ENCODE data around the gene DNAAF1.

DNAAF1 gene

DNA sequence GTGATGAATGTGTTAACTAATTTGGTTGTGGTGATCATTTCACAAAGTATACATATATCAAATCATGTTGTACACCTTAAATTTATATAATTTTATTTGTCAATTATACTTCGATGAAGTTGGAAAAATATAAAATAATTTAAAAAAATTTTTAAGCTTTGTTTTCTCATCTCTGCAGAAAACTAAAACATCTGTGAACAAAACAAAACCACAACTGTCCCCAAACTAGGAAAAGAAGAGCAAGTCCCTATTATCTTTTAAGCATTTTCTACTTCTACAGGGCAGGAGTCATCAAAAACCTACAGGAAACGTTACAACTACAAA, 6.6 kb upstream of the DNAAF1 start:
- DNase-seq (ENCODE audit: low read depth), result no peak
- no peak overlapping the region for H3K4me3 ChIP-seq (ENCODE audit: low read length)
- TF ChIP-seq, protein P1, sequence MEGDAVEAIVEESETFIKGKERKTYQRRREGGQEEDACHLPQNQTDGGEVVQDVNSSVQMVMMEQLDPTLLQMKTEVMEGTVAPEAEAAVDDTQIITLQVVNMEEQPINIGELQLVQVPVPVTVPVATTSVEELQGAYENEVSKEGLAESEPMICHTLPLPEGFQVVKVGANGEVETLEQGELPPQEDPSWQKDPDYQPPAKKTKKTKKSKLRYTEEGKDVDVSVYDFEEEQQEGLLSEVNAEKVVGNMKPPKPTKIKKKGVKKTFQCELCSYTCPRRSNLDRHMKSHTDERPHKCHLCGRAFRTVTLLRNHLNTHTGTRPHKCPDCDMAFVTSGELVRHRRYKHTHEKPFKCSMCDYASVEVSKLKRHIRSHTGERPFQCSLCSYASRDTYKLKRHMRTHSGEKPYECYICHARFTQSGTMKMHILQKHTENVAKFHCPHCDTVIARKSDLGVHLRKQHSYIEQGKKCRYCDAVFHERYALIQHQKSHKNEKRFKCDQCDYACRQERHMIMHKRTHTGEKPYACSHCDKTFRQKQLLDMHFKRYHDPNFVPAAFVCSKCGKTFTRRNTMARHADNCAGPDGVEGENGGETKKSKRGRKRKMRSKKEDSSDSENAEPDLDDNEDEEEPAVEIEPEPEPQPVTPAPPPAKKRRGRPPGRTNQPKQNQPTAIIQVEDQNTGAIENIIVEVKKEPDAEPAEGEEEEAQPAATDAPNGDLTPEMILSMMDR (IDR thresholded peaks at IDR 0.05; ENCODE audit: insufficient read depth, low read depth, low read length, missing control alignments), result no peak

DNA sequence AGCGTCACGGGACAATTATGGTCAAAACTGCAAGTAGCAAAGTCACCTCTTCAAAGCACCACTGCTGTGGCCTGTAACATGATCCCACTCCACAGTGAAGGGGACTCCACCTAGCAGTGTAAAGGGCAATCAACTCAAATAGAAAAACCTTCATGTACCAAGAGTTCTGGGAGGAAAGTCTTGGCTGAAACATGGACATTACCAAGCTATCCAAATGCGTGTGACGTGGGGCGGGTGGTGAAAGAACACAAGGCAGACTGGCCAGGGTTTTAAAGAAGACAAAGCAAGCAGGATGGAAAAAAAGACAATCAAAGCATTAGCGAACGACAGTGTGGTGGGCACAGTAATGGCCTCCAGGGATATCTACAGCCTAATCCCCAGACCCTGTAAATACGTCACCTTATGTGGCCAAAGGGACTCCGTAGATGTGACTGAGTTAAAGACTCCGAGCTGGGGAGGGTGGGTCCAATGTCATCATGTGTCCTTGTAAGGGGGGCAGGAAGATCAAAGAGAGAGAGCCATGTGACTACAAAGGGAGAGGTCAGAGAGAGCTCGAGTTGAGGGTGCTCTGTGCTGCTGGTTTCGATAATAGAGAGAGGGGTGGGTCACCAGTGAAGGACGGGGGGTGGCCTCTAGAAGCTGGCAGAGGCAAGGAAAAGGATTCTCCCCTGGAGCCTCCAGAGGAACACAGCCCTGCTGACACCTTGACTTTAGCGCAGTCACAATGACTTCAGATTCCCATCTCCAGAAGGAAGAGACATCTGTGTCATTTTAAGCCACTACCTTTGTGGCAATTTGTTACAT, 6.1 kb upstream of the DNAAF1 start:
- no peak for DNase-seq (ENCODE audit: low read depth)

DNA sequence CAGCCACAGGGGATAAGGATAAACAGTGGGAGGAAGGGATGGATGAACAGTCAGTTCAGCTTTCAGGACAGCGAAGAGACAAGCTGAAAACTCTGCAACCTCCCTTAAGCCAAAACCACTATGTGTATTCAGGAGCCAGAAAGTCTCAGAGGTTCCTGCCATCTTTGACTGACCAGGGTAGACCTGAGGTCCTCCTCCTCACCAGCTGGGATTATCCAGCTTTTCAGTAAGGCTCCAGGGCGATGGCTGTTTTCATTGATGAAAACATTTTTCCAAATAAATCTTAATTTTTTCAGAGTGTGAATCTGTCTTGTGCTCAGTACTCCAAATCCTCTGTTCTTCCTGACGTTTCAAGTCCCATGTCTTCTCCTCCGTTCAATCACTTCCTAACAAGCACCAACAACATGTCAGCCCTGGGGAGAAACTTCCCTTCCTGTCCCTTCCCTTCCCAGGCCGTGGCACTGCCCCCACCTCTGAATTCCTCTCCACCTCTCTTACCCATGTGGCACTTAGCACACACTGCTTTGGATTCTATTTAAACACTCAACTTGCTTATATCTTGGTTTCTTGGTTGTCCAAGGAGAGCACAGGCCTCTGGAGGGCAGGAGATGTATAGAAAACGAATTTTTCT, 5.4 kb upstream of the DNAAF1 start:
- DNase-seq (ENCODE audit: low read depth), result no peak
- TF ChIP-seq, protein P1 (IDR thresholded peaks at IDR 0.05; ENCODE audit: insufficient read depth, low read depth, low read length, missing control alignments), result no peak
- no peak overlapping the region for H3K4me3 ChIP-seq (ENCODE audit: low read length)

More for the DNA sequence above, 6.1 kb upstream of the DNAAF1 start:
- TF ChIP-seq, protein P1 (IDR thresholded peaks at IDR 0.05; ENCODE audit: insufficient read depth, low read depth, low read length, missing control alignments), result no peak
- H3K4me3 ChIP-seq (ENCODE audit: low read length), result no peak overlapping the region

DNA sequence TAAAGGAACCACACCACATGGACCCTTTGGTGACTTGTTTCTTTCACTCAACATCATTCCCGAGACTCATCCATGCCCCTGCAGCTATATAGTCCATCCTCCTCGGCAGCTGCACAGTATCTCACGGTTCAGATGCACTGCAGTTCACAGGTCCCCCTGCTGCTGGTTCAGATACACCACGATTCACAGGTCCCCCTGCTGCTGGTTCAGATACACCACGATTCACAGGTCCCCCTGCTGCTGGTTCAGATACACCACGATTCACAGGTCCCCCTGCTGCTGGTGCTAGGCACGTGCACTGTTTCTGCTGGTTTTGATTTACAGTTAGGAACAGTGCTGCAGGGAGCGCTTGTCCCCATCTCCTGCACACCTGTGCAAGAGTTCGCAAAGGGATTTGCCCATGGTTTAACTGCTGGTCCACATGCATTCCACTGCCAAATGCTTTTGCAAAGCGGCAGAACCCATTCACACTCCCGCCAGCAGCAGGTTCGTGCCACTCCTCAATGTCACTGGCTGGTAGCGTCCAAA, 3.9 kb upstream of the DNAAF1 start:
- no peak for DNase-seq (ENCODE audit: low read depth)
- TF ChIP-seq, protein P1 (IDR thresholded peaks at IDR 0.05; ENCODE audit: insufficient read depth, low read depth, low read length, missing control alignments), result no peak
- no peak overlapping the region for H3K4me3 ChIP-seq (ENCODE audit: low read length)

DNA sequence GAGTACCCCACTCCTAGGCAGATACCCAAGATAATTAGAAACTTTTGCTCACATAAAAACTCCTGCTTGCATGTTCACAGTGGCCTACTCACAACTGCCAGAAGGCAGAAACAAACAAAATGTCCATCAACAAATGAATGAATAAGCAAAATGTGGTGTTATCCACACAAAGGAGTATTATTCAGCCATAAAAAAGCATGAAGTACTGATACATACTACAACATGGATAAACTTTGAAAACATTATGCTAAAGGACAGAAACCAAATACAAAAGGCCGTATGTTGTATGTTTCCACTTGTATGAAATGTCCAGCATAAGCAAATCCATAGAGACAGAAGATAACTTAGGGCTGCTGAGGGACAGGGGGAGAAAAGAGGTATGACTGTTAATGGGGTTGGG, 2.0 kb upstream of the DNAAF1 start:
- no peak for DNase-seq (ENCODE audit: low read depth)
- H3K4me3 ChIP-seq (ENCODE audit: low read length), result no peak overlapping the region
- TF ChIP-seq, protein P1 (IDR thresholded peaks at IDR 0.05; ENCODE audit: insufficient read depth, low read depth, low read length, missing control alignments), result no peak

DNA sequence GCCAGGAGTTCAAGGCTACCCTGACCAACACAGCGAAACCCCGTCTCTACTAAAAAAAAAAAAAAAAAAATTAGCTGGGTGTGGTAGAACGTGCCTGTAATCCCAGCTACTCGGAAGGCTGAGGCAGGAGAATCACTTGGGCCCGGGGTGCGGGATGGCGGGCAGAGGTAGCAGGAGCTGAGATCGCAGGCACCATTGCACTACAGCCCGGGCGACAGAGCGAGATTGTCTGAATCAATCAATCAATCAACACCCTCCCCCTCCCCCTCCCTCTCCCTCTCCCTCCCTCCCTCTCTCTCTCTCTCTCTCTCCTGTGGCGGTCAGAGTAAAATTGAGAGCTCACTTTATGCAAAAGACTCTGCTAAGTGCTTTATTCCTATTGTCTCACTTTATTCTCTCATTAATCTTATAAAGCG, 1.3 kb upstream of the DNAAF1 start:
- peak overlapping the region; percentile 73 for H3K4me3 ChIP-seq (ENCODE audit: low read length)
- TF ChIP-seq, protein P1 (IDR thresholded peaks at IDR 0.05; ENCODE audit: insufficient read depth, low read depth, low read length, missing control alignments), result no peak
- DNase-seq (ENCODE audit: low read depth), result peak; percentile 25
